Suprapubic skin (tissue), 4 donors: Measurements from ENCODE around the gene ACOT11.

Experiments used
- CTCF ChIP-seq, 2 donors: fragments of 200-600 bp in 1 of 2; fragments of 450-650 bp in 1 of 2; sonication (generic) in 1 of 2; IDR thresholded peaks; one replicate each; pipeline ENCODE4 v1.5.1; 2016 to 2019; ENCODE audit warnings: antibody characterized with exemption in 2 of 2, mild to moderate bottlenecking in 1 of 2, moderate library complexity in 1 of 2
- POLR2A ChIP-seq, 2 donors: fragments of 450-650 bp; IDR thresholded peaks; one replicate each; pipeline ENCODE4 v1.6.1; 2017; ENCODE audit warnings: antibody characterized with exemption in 2 of 2, mild to moderate bottlenecking in 2 of 2, moderate library complexity in 2 of 2
- POLR2AphosphoS5 ChIP-seq, 3 donors: sonication (generic); formaldehyde crosslinking; IDR thresholded peaks; one replicate each; pipeline ENCODE4 v1.6.1; 2017; ENCODE audit warnings: antibody characterized with exemption in 3 of 3

DNA sequence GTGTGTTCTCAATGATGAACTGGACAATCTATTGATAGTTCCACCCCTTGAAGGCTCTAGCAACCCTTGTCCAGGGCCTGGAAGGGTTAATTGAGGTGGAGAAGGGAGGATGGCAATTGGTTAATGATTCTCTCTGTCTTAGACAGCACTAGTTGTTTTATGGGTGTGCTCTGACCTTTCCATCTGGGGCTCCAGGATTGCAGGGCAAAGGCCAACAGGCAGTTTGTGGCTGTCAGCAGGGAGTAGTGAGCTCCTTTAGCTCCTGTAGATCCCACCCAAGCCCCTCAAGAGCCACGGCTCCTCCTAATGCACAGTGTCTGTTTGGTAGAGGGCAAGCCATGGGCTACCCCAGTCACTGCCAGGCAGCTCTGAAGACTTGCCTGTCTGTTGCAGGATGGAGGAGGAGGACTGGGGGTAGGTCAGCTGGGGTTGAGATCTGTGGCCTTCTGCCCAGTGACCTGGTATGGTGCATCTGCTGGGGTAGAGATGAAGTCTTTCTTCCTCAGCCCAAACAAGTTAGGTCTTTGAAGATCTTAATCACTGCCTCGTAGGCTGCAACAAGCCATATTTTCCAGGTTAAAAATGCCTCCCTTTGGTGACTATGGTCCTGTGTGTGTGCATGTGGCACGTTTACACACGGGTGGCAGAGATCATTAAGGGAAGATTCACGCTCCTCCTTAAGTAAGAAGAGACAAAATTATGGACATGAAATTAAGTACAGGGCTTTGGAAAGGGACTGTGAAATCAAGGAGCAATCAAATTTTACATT lies 101.3 kb downstream of the ACOT11 start:
- TF ChIP-seq CTCF (IDR thresholded peaks at IDR 0.05) (no peak), POLR2AphosphoS5 (IDR thresholded peaks at IDR 0.05) (no peak), POLR2A (IDR thresholded peaks at IDR 0.05) (no peak)
